Common myeloid progenitor, CD34-positive (primary cell): ENCODE results near the gene DLGAP4.

ENCODE experiments used
- CTCF ChIA-PET: fragments of 350-600 bp; sonication (Branson Sonifier 250); formaldehyde crosslinking; loops from one replicate; lab custom pipeline; 2021; ENCODE audit warnings: antibody characterized with exemption; lab: Charles Lee
- POLR2A ChIA-PET: fragments of 350-600 bp; sonication (Branson Sonifier 250); formaldehyde crosslinking; loops from one replicate; lab custom pipeline; 2021; ENCODE audit warnings: antibody characterized with exemption; lab: Charles Lee
- DNase-seq, 3 donors: peaks; one replicate each; pipeline versions ENCODE4 v3.0.0 to v3.0.0-alpha.2; 2013
- H3K27ac ChIP-seq, 2 experiments: 1 replicate in 1 of 2; 2 replicates in 1 of 2; pipeline ENCODE4 v1.7.0; 2013; ENCODE audit warnings: inconsistent platforms in 2 of 2, low read length in 2 of 2, mild to moderate bottlenecking in 2 of 2, low read depth in 1 of 2, moderate library complexity in 1 of 2; ENCODE audit not compliant: severe bottlenecking in 2 of 2, insufficient read depth in 1 of 2, poor library complexity in 1 of 2
- H3K27me3 ChIP-seq, 5 experiments: replicated peaks in 2 of 5; 1 replicate in 3 of 5; 2 replicates in 2 of 5; pipeline versions ENCODE4 v1.6.1 to v1.7.0; 2013; ENCODE audit warnings: low read length in 4 of 5, mild to moderate bottlenecking in 2 of 5, moderate library complexity in 2 of 5, inconsistent platforms in 1 of 5; ENCODE audit not compliant: insufficient read depth in 5 of 5, control insufficient read depth in 4 of 5
- H3K36me3 ChIP-seq, 4 experiments: 1 replicate in 2 of 4; 2 replicates in 2 of 4; pipeline versions ENCODE4 v1.6.1 to v1.7.0; 2013; ENCODE audit warnings: low read length in 3 of 4, control low read depth in 1 of 4, mild to moderate bottlenecking in 1 of 4; ENCODE audit not compliant: control insufficient read depth in 4 of 4, insufficient read depth in 4 of 4
- H3K4me1 ChIP-seq, 4 experiments: 1 replicate in 3 of 4; 2 replicates in 1 of 4; pipeline versions ENCODE4 v1.6.1 to v1.7.1; 2013; ENCODE audit warnings: low read length in 3 of 4, mild to moderate bottlenecking in 3 of 4, control low read depth in 1 of 4, inconsistent platforms in 1 of 4, moderate library complexity in 1 of 4; ENCODE audit not compliant: control insufficient read depth in 4 of 4, insufficient read depth in 4 of 4; ENCODE audit errors: control extremely low read depth in 1 of 4
- H3K4me3 ChIP-seq, 7 experiments: 1 replicate in 4 of 7; 2 replicates in 3 of 7; pipeline versions ENCODE4 v1.5.1 to v1.7.0; 2013; ENCODE audit warnings: mild to moderate bottlenecking in 7 of 7, low read length in 6 of 7, moderate library complexity in 6 of 7, inconsistent platforms in 2 of 7, low read depth in 2 of 7, control low read depth in 1 of 7; ENCODE audit not compliant: insufficient read depth in 4 of 7, control insufficient read depth in 1 of 7; ENCODE audit errors: extremely low read depth in 1 of 7
- H3K9me3 ChIP-seq, 5 experiments: 1 replicate in 4 of 5; 2 replicates in 1 of 5; pipeline versions ENCODE4 v1.6.1 to v1.7.1; 2013; ENCODE audit warnings: low read length in 4 of 5, mild to moderate bottlenecking in 2 of 5, inconsistent platforms in 1 of 5, low read depth in 1 of 5, moderate library complexity in 1 of 5; ENCODE audit not compliant: control insufficient read depth in 4 of 5, insufficient read depth in 2 of 5; ENCODE audit errors: control extremely low read depth in 1 of 5
- WGBS: methylation state at CpG from one replicate; pipeline ENCODE4 v1.1.5; 2013; ENCODE audit not compliant: insufficient coverage; 5-methylcytosine and 5-hydroxymethylcytosine counted together

Gene DLGAP4

GRCh38 chr20:36569847-36570429 lies 263.8 kb downstream of the DLGAP4 start:
- CTCF ChIA-PET, result interaction anchor here (7.2 to 13.1 kb wide), 2 partner anchors 12 to 18 kb away, joined by 36 to 108 read pairs; no protein-coding TSS in a partner anchor
- DNase-seq, result no peak
- POLR2A ChIA-PET, result no interaction called here

DNA sequence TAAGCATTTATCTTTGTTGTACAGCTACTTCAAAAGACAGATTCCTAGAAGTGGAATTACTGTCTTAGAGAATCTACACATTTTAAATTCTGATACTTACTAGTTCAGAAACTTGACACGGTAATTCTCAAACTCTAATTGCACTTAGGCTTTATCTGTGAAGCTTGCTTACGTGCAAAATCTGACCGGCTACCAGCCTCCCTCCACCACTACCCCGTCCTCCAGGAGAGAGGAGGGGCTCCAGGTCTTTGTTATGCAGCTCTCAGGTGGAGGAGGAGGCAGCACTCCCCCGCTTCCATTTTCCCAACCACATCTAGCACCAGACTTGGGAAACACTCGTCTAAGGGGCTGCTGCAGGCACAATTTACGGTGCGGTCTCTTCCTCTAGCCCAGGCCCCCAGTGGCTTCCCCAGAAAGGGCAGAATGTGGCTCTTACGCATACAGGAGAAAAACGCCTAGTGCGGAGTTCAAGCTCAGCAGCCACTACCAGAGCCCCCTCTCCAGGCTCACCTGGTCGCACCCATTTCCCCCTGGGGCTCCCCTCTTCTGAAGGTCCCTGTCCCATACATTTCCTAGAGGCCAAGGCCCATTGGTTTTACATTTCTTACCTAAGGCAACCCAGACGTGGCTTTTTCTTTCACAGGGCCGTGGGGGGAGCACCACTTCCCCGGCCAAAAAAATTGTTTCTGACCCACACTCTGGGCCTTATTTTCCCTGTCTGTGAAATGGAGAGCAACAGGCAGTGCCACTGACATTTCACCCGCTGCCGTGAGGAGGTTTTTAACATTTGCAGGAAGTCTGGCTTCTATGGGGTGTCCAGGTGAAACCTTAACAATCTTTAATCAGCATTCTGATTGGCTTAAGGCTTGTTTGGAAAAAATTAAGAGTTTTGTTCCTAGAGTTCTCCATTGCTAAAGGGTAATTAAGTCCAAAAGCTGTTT lies 265.7 kb downstream of the DLGAP4 start:
- peaks cover 0 to 10% (median 0%) of the 10 kb centered on the region in 4 experiments for H3K36me3 ChIP-seq
- no peaks in the 10 kb centered on the region for H3K27me3 ChIP-seq
- CTCF ChIA-PET, result interaction anchor here (0.9 to 13.1 kb wide), 12 partner anchors 9 to 202 kb away, joined by 3 to 108 read pairs (median 6); partner anchors contain the start of genes DSN1, RAB5IF and SLA2
- H3K9me3 ChIP-seq, result no peaks in the 10 kb centered on the region
- peak in 2 of 3 donors; percentile 57 to 62 for DNase-seq
- POLR2A ChIA-PET, result interaction anchor here (0.7 to 0.8 kb wide), 2 partner anchors 12 to 33 kb away, joined by 4 to 6 read pairs; partner anchors contain the start of gene RAB5IF
- WGBS, result 19% methylated on average over 16 of the region's 17 CpGs
- H3K27ac ChIP-seq, result peak overlapping the region in 1 of 2 experiments; percentile 80
- peak overlapping the region in 5 of 7 experiments; percentile 0 to 89 (median 72) for H3K4me3 ChIP-seq
- H3K4me1 ChIP-seq, result peaks cover 2 to 44% (median 36%) of the 10 kb centered on the region in 4 experiments

More at GRCh38 chr20:36569847-36570429, 263.8 kb downstream of the DLGAP4 start:
- Histone ChIP-seq H3K4me1 (peaks cover 2 to 26% (median 20%) of the 10 kb centered on the region in 4 experiments), H3K4me3 (no peak overlapping the region), H3K9me3 (peaks cover 0 to 4% (median 0%) of the 10 kb centered on the region in 5 experiments), H3K27me3 (no peaks in the 10 kb centered on the region), H3K36me3 (peaks cover 0 to 2% (median 0%) of the 10 kb centered on the region in 4 experiments), H3K27ac (no peak overlapping the region)
- WGBS, result 94% methylated on average over 7 of the region's 7 CpGs

DNA sequence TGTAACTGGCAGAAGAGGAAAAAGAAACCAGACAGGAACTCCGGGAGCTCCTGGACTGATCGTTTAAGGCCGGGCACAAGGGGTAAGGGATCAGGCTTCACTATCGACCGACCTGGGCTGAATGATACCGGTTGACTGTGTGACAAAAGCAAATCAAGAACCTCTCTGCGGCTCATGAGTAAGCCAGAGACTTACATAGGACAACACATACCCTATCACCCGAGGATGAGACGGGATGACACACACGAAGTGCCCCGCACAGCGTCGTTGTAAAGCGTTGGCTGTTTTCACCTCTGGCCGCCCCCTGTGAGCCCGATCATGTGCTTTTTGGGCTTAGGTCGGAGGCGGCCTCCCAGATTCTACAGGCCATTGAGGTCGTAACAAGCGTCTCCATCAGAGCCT lies 266.6 kb downstream of the DLGAP4 start:
- Histone ChIP-seq H3K4me1 (peaks cover 2 to 44% (median 36%) of the 10 kb centered on the region in 4 experiments), H3K27ac (peak overlapping the region; percentile 54 to 80), H3K9me3 (no peaks in the 10 kb centered on the region), H3K4me3 (peak overlapping the region in 6 of 7 experiments; percentile 8 to 89 (median 70)), H3K36me3 (peaks cover 0 to 10% (median under 1%) of the 10 kb centered on the region in 4 experiments), H3K27me3 (no peaks in the 10 kb centered on the region)
- POLR2A ChIA-PET, result interaction anchor here (0.6 kb wide), 1 partner anchor 33 kb away, joined by 3 read pairs; the partner anchor contains the start of gene RAB5IF
- WGBS, result 8% methylated on average over 20 of the region's 20 CpGs
- CTCF ChIA-PET, result interaction anchor here (0.9 to 13.1 kb wide), 6 partner anchors 11 to 201 kb away, joined by 3 to 108 read pairs (median 14); partner anchors contain the start of genes DSN1 and RAB5IF
- DNase-seq, result peak in 2 of 3 donors; percentile 67 to 76

- POLR2A ChIA-PET, result interaction anchor here (0.6 to 2.4 kb wide), 6 partner anchors 17 to 101 kb away, joined by 3 to 12 read pairs (median 4); partner anchors contain the start of gene RAB5IF
These were observed 267.1 kb downstream of the DLGAP4 start, which contains the start of gene TGIF2 for GRCh38 chr20:36573103-36573797. Gene TGIF2, plus strand, starts transcription at chr20:36573597. Its CDS starts 5,178 bp downstream, at chr20:36578775.

DNA sequence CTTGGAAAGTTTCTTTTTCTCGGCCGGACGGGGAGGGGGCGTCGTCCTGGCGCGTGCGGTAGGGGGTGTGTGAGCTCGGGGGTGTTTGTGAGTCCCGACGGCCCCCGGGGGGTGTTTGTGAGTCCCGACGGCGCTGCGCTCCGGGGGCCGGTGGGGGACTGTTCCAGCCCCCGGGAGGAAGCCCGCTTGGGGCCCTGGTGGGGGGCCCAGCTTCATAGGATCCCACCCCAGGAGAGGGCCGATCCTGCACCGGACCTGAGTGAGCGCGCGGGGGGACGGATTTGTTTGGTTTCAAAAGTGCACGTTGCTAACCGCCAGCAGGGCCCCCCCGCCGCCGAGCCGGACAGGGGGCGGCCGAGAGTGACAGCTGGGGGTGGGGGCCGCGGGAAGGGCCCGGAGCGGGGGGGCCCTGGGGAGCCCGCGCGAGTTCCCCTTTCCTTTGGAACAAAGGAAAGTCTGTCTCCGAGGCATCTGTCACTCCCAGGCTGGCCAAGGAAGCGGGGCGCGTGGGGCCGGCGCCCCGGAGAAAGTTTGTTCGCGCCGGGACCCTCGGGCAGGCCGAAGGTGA lies 267.7 kb downstream of the DLGAP4 start:
- peaks cover 5 to 19% (median 9%) of the 10 kb centered on the region in 4 experiments for H3K36me3 ChIP-seq
- ChIA-PET POLR2A (interaction anchor here (1.2 to 2.4 kb wide), 5 partner anchors 17 to 50 kb away, joined by 3 to 12 read pairs (median 5); partner anchors contain the start of gene RAB5IF), CTCF (interaction anchor here (1.1 to 13.1 kb wide), 4 partner anchors 14 to 32 kb away, joined by 3 to 108 read pairs (median 28); partner anchors contain the start of gene RAB5IF)
- peak overlapping the region; percentile 73 to 89 (median 81) for H3K4me3 ChIP-seq
- WGBS, result 0% methylated on average over 13 of the region's 53 CpGs
- peak in 2 of 3 donors; percentile 71 to 82 for DNase-seq
- H3K27me3 ChIP-seq, result no peaks in the 10 kb centered on the region
- H3K4me1 ChIP-seq, result peaks cover 2 to 44% (median 36%) of the 10 kb centered on the region in 4 experiments
- no peaks in the 10 kb centered on the region for H3K9me3 ChIP-seq
- H3K27ac ChIP-seq, result peak overlapping the region; percentile 94 to 96

More at GRCh38 chr20:36573103-36573797, 267.1 kb downstream of the DLGAP4 start, which contains the start of gene TGIF2:
- no peaks in the 10 kb centered on the region for H3K27me3 ChIP-seq
- CTCF ChIA-PET, result interaction anchor here (1.1 to 13.1 kb wide), 4 partner anchors 14 to 33 kb away, joined by 3 to 108 read pairs (median 28); partner anchors contain the start of gene RAB5IF
- H3K9me3 ChIP-seq, result no peaks in the 10 kb centered on the region
- H3K4me3 ChIP-seq, result peak within 1 kb of the TSS; percentile 73 to 89 (median 81)
- peak; percentile 88 to 95 (median 95) for DNase-seq
- H3K4me1 ChIP-seq, result peaks cover 2 to 44% (median 36%) of the 10 kb centered on the region in 4 experiments
- 0% methylated on average over 64 of the region's 80 CpGs for WGBS
- peaks cover 0 to 13% (median 3%) of the 10 kb centered on the region in 4 experiments for H3K36me3 ChIP-seq
- peak within 1 kb of the TSS; percentile 94 to 96 for H3K27ac ChIP-seq
